NCI-H1105 treated with DMSO at 0.1 percent for 48 hours (cell line): ENCODE measurements around the gene TMEM54.

ENCODE experiments used
- DNase-seq: peaks from one replicate; lab custom pipeline; 2025; lab: John Stamatoyannopoulos, UW

Gene TMEM54

GRCh38 chr1:32881871-32882850 is 19.0 kb downstream of the TMEM54 start:
- DNase-seq, result no peak

GRCh38 chr1:32881291-32881690 is 19.9 kb downstream of the TMEM54 start:
- DNase-seq, result no peak

- DNase-seq, result no peak
Observed at GRCh38 chr1:32878637-32879041, 22.6 kb downstream of the TMEM54 start.

GRCh38 chr1:32878183-32878582 is 23.0 kb downstream of the TMEM54 start:
- DNase-seq, result peak; percentile 13

- DNase-seq, result peak; percentile 68
Observed at GRCh38 chr1:32877211-32878110, 23.7 kb downstream of the TMEM54 start.

- DNase-seq, result peak; percentile 16
Observed at GRCh38 chr1:32876341-32877210, 24.6 kb downstream of the TMEM54 start.

- no peak for DNase-seq
Observed at GRCh38 chr1:32874860-32875752, 26.1 kb downstream of the TMEM54 start.

GRCh38 chr1:32873484-32873883 is 27.7 kb downstream of the TMEM54 start:
- DNase-seq, result no peak

- DNase-seq, result no peak
Observed at GRCh38 chr1:32872192-32872460, 29.1 kb downstream of the TMEM54 start.

- DNase-seq, result no peak
Observed at GRCh38 chr1:32871364-32872191, 29.6 kb downstream of the TMEM54 start.

- peak; percentile 15 for DNase-seq
Observed at GRCh38 chr1:32870615-32871363, 30.4 kb downstream of the TMEM54 start, which contains the start of gene FNDC5. FNDC5 (minus strand) TSS chr1:32870912.

- no peak for DNase-seq
Observed at GRCh38 chr1:32869923-32870614, 31.1 kb downstream of the TMEM54 start.

- DNase-seq, result no peak
Observed at GRCh38 chr1:32868806-32869455, 32.3 kb downstream of the TMEM54 start.

- DNase-seq, result no peak
Observed at GRCh38 chr1:32868085-32868484, 33.1 kb downstream of the TMEM54 start.

GRCh38 chr1:32867671-32868070 is 33.5 kb downstream of the TMEM54 start:
- no peak for DNase-seq

GRCh38 chr1:32867151-32867550 is 34.0 kb downstream of the TMEM54 start:
- no peak for DNase-seq

GRCh38 chr1:32865639-32866405 is 35.4 kb downstream of the TMEM54 start:
- no peak for DNase-seq
